ENCODE measurements around the gene TUBGCP2. TPM values are rescaled to one million over a fixed set of nuclear protein-coding genes. Genes with fewer than 3 reads are reported as not detected.

The TUBGCP2 gene
- total and polyA plus RNA-seq, 3 donors from 2014 or later: 76.0 to 101 (median 84.3) TPM

GRCh38 chr10:133229265-133230043 lies 79.2 kb downstream of the TUBGCP2 start:
- Histone ChIP-seq H3K27ac (no peak overlapping the region), H3K36me3 (ENCODE audit: low read depth, missing control alignments) (no peaks in the 10 kb centered on the region), H3K9me3 (no peaks in the 10 kb centered on the region), H3K4me3 (peak overlapping the region; percentile 26 to 45), H3K27me3 (no peaks in the 10 kb centered on the region), H3K4me1 (peaks cover 4% of the 10 kb centered on the region)
- TF ChIP-seq POLR2A (IDR thresholded peaks at IDR 0.05): no peak
- TF ChIP-seq, protein P1, sequence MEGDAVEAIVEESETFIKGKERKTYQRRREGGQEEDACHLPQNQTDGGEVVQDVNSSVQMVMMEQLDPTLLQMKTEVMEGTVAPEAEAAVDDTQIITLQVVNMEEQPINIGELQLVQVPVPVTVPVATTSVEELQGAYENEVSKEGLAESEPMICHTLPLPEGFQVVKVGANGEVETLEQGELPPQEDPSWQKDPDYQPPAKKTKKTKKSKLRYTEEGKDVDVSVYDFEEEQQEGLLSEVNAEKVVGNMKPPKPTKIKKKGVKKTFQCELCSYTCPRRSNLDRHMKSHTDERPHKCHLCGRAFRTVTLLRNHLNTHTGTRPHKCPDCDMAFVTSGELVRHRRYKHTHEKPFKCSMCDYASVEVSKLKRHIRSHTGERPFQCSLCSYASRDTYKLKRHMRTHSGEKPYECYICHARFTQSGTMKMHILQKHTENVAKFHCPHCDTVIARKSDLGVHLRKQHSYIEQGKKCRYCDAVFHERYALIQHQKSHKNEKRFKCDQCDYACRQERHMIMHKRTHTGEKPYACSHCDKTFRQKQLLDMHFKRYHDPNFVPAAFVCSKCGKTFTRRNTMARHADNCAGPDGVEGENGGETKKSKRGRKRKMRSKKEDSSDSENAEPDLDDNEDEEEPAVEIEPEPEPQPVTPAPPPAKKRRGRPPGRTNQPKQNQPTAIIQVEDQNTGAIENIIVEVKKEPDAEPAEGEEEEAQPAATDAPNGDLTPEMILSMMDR (IDR thresholded peaks at IDR 0.05): no peak
- intact Hi-C loops (cut with DNase I; ENCODE audit: low total_unique reads): no loop called here
- 18 to 26% methylated on average over 12 to 58 of the region's 58 CpGs for WGBS, 2 donors
- DNase-seq: no peak

MicroRNA genes within 50 kb of the gene (microRNA counts, 767-probe panel; counts per million panel counts)
- 6,034 to 6,285 counts per million in 2 donors for microRNA hsa-miR-202-3p

Small RNAs within 50 kb of the gene (microRNA-seq; reads per million reads assigned to microRNA genes)
- gene MIR202 (ENCODE audit: borderline number of aligned reads in 2 of 2, borderline replicate concordance in 1 of 2): 26,222 to 29,763 reads per million in 2 donors

Small RNAs within 50 kb of the gene (small RNA-seq; reads per million reads assigned to genes)
- gene BANF1P2: 0 reads per million in 2 donors

Other genes starting within 250 kb of the TUBGCP2 start
- 1 to 10 TPM; 1.1 to 1.4 TPM for gene ADGRA1, start 220.9 kb downstream of the TUBGCP2 start, total RNA-seq
- 0.95 TPM for gene ADGRA1, start 220.9 kb downstream of the TUBGCP2 start, polyA plus RNA-seq (ENCODE audit: insufficient read depth, low read depth, low replicate concordance)
- gene KNDC1, start 148.7 kb downstream of the TUBGCP2 start, total RNA-seq: 10 to 100 TPM; 13.3 to 19.8 TPM
- 4.2 TPM for gene KNDC1, start 148.7 kb downstream of the TUBGCP2 start, polyA plus RNA-seq (ENCODE audit: insufficient read depth, low read depth, low replicate concordance)
- gene UTF1, start 78.7 kb downstream of the TUBGCP2 start, total RNA-seq: 10 to 100 TPM; 17.2 to 18.6 TPM
- 5.3 TPM for gene UTF1, start 78.7 kb downstream of the TUBGCP2 start, polyA plus RNA-seq (ENCODE audit: insufficient read depth, low read depth, low replicate concordance)
- gene VENTX, start 71.0 kb downstream of the TUBGCP2 start, total RNA-seq: 1 to 10 TPM; 2.2 to 3.5 TPM
- gene VENTX, start 71.0 kb downstream of the TUBGCP2 start, polyA plus RNA-seq (ENCODE audit: insufficient read depth, low read depth, low replicate concordance): 1.5 TPM
- gene ADAM8, start 32.0 kb downstream of the TUBGCP2 start, total RNA-seq: 10 to 100 TPM; 12.8 to 14.6 TPM
- gene ADAM8, start 32.0 kb downstream of the TUBGCP2 start, polyA plus RNA-seq (ENCODE audit: insufficient read depth, low read depth, low replicate concordance): 3.5 TPM
- 10 to 100 TPM; 46.5 to 50.5 TPM for gene ZNF511, start within 50 bp of the TUBGCP2 start, total RNA-seq
- gene ZNF511, start within 50 bp of the TUBGCP2 start, polyA plus RNA-seq (ENCODE audit: insufficient read depth, low read depth, low replicate concordance): 39.6 TPM
- gene CALY, start 28.0 kb upstream of the TUBGCP2 start, total RNA-seq: 10 to 100 TPM; 19.2 to 35.5 TPM
- gene CALY, start 28.0 kb upstream of the TUBGCP2 start, polyA plus RNA-seq (ENCODE audit: insufficient read depth, low read depth, low replicate concordance): 4.9 TPM
- gene PRAP1, start 38.5 kb upstream of the TUBGCP2 start, total RNA-seq: 10 to 100 TPM; 10.1 to 24.6 TPM
- gene PRAP1, start 38.5 kb upstream of the TUBGCP2 start, polyA plus RNA-seq (ENCODE audit: insufficient read depth, low read depth, low replicate concordance): 11.3 TPM
- gene FUOM, start 49.1 kb upstream of the TUBGCP2 start, total RNA-seq: 10 to 100 TPM in 1 of 2 donors, 1 to 10 TPM in 1; 9.5 to 12.8 TPM
- 13.6 TPM for gene FUOM, start 49.1 kb upstream of the TUBGCP2 start, polyA plus RNA-seq (ENCODE audit: insufficient read depth, low read depth, low replicate concordance)
- 100 to 1,000 TPM; 104 to 118 TPM for gene ECHS1, start 64.5 kb upstream of the TUBGCP2 start, total RNA-seq
- gene ECHS1, start 64.5 kb upstream of the TUBGCP2 start, polyA plus RNA-seq (ENCODE audit: insufficient read depth, low read depth, low replicate concordance): 118 TPM
- gene PAOX, start 70.4 kb upstream of the TUBGCP2 start, total RNA-seq: 10 to 100 TPM; 24.8 to 49.5 TPM
- 91.5 TPM for gene PAOX, start 70.4 kb upstream of the TUBGCP2 start, polyA plus RNA-seq (ENCODE audit: insufficient read depth, low read depth, low replicate concordance)
- gene MTG1, start 85.3 kb upstream of the TUBGCP2 start, total RNA-seq: 10 to 100 TPM; 72.9 to 84.8 TPM
- 76.1 TPM for gene MTG1, start 85.3 kb upstream of the TUBGCP2 start, polyA plus RNA-seq (ENCODE audit: insufficient read depth, low read depth, low replicate concordance)
- 1 to 10 TPM; 1.7 to 1.8 TPM for gene SPRN, start 115.8 kb upstream of the TUBGCP2 start, total RNA-seq
- 2.7 TPM for gene SPRN, start 115.8 kb upstream of the TUBGCP2 start, polyA plus RNA-seq (ENCODE audit: insufficient read depth, low read depth, low replicate concordance)
- 10 to 100 TPM; 11.6 to 13.1 TPM for gene SCART1, start 145.1 kb upstream of the TUBGCP2 start, total RNA-seq
- gene SCART1, start 145.1 kb upstream of the TUBGCP2 start, polyA plus RNA-seq (ENCODE audit: insufficient read depth, low read depth, low replicate concordance): 1.6 TPM
- 10 to 100 TPM in 1 of 2 donors, 1 to 10 TPM in 1; 9.6 to 10.2 TPM for gene CYP2E1, start 218.5 kb upstream of the TUBGCP2 start, total RNA-seq
- gene CYP2E1, start 218.5 kb upstream of the TUBGCP2 start, polyA plus RNA-seq (ENCODE audit: insufficient read depth, low read depth, low replicate concordance): 9.0 TPM

All from testis (tissue), 3 donors.